Measurements from ENCODE around the gene USP32. TPM values are rescaled to one million over a fixed set of nuclear protein-coding genes. Genes with fewer than 3 reads are reported as not detected.
A peak's percentile ranks its signal among the peaks of the same experiment; 100 is the strongest.

USP32 gene
- total and polyA plus RNA-seq, 2 donors (not counting 1 experiment from before 2014, with no cell fraction given), result 7.7 to 48.8 TPM

- intact Hi-C loops (cut with micrococcal nuclease), result no loop called here
- H3K9me3 ChIP-seq (ENCODE audit: control extremely low read depth in 1 of 3, control insufficient read depth in 2 of 3, insufficient read depth in 1 of 3, low read length in 2 of 3), result peaks cover 0 to 9% (median 0%) of the 10 kb centered on the region in 3 donors
- ChIA-PET POLR2A (no interaction called here), CTCF (no interaction called here)
- H3K36me3 ChIP-seq (replicated peaks in 1 of 2; ENCODE audit: control extremely low read depth in 1 of 2, control insufficient read depth in 1 of 2, extremely low read depth in 1 of 2, insufficient read depth in 2 of 2, low read length in 1 of 2), result peaks cover 0 to 4% of the 10 kb centered on the region in 2 experiments
- H3K4me3 ChIP-seq (ENCODE audit: control extremely low read depth in 1 of 5, extremely low read depth in 1 of 5, insufficient read depth in 1 of 5, low read depth in 2 of 5, low read length in 4 of 5), result no peak overlapping the region
- DNase-seq (peak; percentile 9), ATAC-seq (ENCODE audit: low read depth) (no peak)
- peak overlapping the region; percentile 5 for H3K4me2 ChIP-seq (replicated peaks; ENCODE audit: low read depth, low read length, poor library complexity, severe bottlenecking)
- no peaks in the 10 kb centered on the region for H3K9me3 Mint-ChIP-seq (ENCODE audit: insufficient read depth)
- WGBS (ENCODE audit: insufficient coverage), result no CpG with 5 or more reads among the region's 1 CpG
- peak overlapping the region; percentile 0 for H3K4me3 Mint-ChIP-seq
- peaks cover 31% of the 10 kb centered on the region for H4K20me1 ChIP-seq (ENCODE audit: control insufficient read depth, insufficient read depth, low read length, poor library complexity, severe bottlenecking)
- no peaks in the 10 kb centered on the region for H3K27me3 ChIP-seq (replicated peaks in 1 of 4; ENCODE audit: control extremely low read depth in 1 of 4, control insufficient read depth in 3 of 4, insufficient read depth in 4 of 4, low read length in 3 of 4)
- peaks cover 68% of the 10 kb centered on the region for H3K79me2 ChIP-seq (ENCODE audit: control insufficient read depth, insufficient read depth, low read length)
- TF ChIP-seq EZH2 (IDR thresholded peaks at IDR 0.05; ENCODE audit: borderline replicate concordance, insufficient read depth, low read depth, low read length, poor library complexity, severe bottlenecking) (no peak), CTCF (IDR thresholded peaks at IDR 0.05) (no peak)
- no peak overlapping the region for H2AFZ ChIP-seq (ENCODE audit: insufficient read depth, low read depth, low read length, poor library complexity, severe bottlenecking)
- peaks cover 10% of the 10 kb centered on the region in 2 donors for H3K4me1 ChIP-seq (ENCODE audit: control insufficient read depth in 2 of 2, insufficient read depth in 2 of 2, low read length in 2 of 2)
- H3K27ac ChIP-seq (ENCODE audit: low read length in 2 of 2), result peak overlapping the region in 1 of 2 donors; percentile 5
- H3K4me1 Mint-ChIP-seq, result peaks cover 24% of the 10 kb centered on the region
- H3K9ac ChIP-seq (ENCODE audit: low read length), result no peak overlapping the region
- H3K27me3 Mint-ChIP-seq, result no peaks in the 10 kb centered on the region
- no peak overlapping the region for H3K27ac Mint-ChIP-seq
These were observed 77.5 kb downstream of the USP32 start for GRCh38 chr17:60314423-60314822.

- CTCF ChIA-PET, result no interaction called here
- no peak overlapping the region for H2AFZ ChIP-seq (ENCODE audit: insufficient read depth, low read depth, low read length, poor library complexity, severe bottlenecking)
- no peak for ATAC-seq (ENCODE audit: low read depth)
- intact Hi-C loops (cut with micrococcal nuclease), result no loop called here
- peaks cover 0 to 9% of the 10 kb centered on the region in 2 experiments for H3K36me3 ChIP-seq (replicated peaks in 1 of 2; ENCODE audit: control extremely low read depth in 1 of 2, control insufficient read depth in 1 of 2, extremely low read depth in 1 of 2, insufficient read depth in 2 of 2, low read length in 1 of 2)
- H3K27ac ChIP-seq (ENCODE audit: low read length in 2 of 2), result no peak overlapping the region
- peaks cover 0 to 9% (median 0%) of the 10 kb centered on the region in 3 donors for H3K9me3 ChIP-seq (ENCODE audit: control extremely low read depth in 1 of 3, control insufficient read depth in 2 of 3, insufficient read depth in 1 of 3, low read length in 2 of 3)
- Mint-ChIP-seq H3K4me3 (no peak overlapping the region), H3K27me3 (no peaks in the 10 kb centered on the region), H3K9me3 (ENCODE audit: insufficient read depth) (no peaks in the 10 kb centered on the region), H3K4me1 (peaks cover 23% of the 10 kb centered on the region), H3K27ac (no peak overlapping the region)
- H3K27me3 ChIP-seq (replicated peaks in 1 of 4; ENCODE audit: control extremely low read depth in 1 of 4, control insufficient read depth in 3 of 4, insufficient read depth in 4 of 4, low read length in 3 of 4), result no peaks in the 10 kb centered on the region
- no peak for DNase-seq
- H3K79me2 ChIP-seq (ENCODE audit: control insufficient read depth, insufficient read depth, low read length), result peaks cover 79% of the 10 kb centered on the region
- peaks cover 22% of the 10 kb centered on the region for H4K20me1 ChIP-seq (ENCODE audit: control insufficient read depth, insufficient read depth, low read length, poor library complexity, severe bottlenecking)
- WGBS (ENCODE audit: insufficient coverage), result 100% methylated on average over 1 of the region's 2 CpGs
- POLR2A ChIA-PET, result no interaction called here
- H3K4me2 ChIP-seq (replicated peaks; ENCODE audit: low read depth, low read length, poor library complexity, severe bottlenecking), result no peak overlapping the region
- H3K4me1 ChIP-seq (ENCODE audit: control insufficient read depth in 2 of 2, insufficient read depth in 2 of 2, low read length in 2 of 2), result peaks cover 10% of the 10 kb centered on the region in 2 donors
- no peak overlapping the region for H3K9ac ChIP-seq (ENCODE audit: low read length)
- no peak overlapping the region for H3K4me3 ChIP-seq (ENCODE audit: control extremely low read depth in 1 of 5, extremely low read depth in 1 of 5, insufficient read depth in 1 of 5, low read depth in 2 of 5, low read length in 4 of 5)
- TF ChIP-seq CTCF (IDR thresholded peaks at IDR 0.05) (no peak), EZH2 (IDR thresholded peaks at IDR 0.05; ENCODE audit: borderline replicate concordance, insufficient read depth, low read depth, low read length, poor library complexity, severe bottlenecking) (no peak)
These were observed 80.0 kb downstream of the USP32 start for GRCh38 chr17:60311936-60312335.

All from B cell (primary cell).